GM18505 (cell line): Measurements from ENCODE around the gene NFASC.

ENCODE experiments used
- ATAC-seq: cut with Tn5 transposase; IDR thresholded peaks from one replicate; pipeline ENCODE4 v1.9.1; 2021; ENCODE audit not compliant: unreplicated experiment
- POLR2A ChIP-seq: IDR thresholded peaks from 4 replicates; pipeline ENCODE4 v1.6.1; 2011; ENCODE audit warnings: borderline replicate concordance; ENCODE audit not compliant: insufficient read depth, insufficient read length; ENCODE audit errors: extremely low read depth

The NFASC gene

DNA sequence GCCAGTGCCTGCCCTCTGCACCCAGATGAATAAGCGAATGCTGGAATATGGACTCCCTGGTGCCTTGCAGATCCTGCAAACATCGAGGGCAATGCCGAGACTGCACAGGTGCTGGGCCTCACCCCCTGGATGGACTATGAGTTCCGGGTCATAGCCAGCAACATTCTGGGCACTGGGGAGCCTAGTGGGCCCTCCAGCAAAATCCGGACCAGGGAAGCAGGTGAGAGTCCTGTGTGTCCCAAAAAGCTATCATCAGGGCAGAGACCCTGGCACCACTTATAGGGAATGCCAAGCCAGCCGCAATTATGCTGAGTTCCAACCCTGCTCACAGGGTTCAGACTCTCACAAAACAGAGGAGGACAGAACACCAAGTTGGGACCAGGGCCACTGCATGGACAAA is 196.4 kb downstream of the NFASC start:
- no peak for ATAC-seq
- TF ChIP-seq POLR2A: no peak

DNA sequence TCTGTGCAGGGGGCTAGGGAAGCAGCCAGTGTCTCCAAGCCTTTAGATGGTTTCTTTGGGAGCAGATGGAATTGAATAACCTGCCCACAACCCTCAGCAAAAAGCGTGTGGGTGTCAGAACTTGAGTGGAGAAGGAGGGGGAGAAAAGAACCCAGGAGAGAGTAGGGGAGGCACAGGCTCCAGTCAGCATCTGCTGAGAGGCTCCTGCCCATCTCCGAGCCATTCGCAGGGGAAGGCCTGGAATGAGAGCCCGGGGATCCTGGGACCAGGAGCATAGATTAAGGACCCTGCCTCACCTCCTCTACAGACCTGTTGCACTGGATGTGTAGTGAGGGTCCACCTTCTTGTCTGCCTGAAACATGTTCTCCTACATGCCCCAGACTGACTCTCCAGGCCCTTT is 197.3 kb downstream of the NFASC start:
- TF ChIP-seq POLR2A: no peak

DNA sequence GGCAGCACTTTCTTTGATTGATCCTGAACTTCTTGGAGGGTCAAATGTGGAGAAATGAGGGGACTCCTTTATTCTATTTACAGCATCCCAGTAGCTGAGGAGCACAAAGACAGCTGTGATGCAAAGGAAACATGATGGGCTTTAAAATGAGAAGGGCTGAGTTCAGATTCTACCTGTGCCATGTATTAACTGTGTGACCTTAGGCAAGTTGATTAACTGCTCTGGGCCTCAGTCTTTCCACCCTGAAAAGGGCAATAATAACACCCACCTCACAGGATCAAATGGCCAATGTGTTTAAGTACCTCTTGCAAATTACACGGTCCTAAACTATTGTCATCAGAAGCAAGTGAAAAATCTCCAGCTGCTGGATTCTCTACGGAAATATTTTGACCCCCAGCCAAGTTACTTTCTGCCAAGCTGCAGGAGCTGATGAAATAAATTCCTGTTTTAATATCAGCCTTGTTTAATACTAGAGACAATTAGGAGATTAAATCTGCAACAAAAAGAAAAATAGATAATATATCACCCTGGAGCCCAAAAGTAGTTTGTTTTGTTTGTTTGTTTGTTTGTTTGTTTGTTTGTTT is 197.9 kb downstream of the NFASC start:
- ATAC-seq: no peak

More for the DNA sequence above, 197.3 kb downstream of the NFASC start:
- ATAC-seq: no peak

DNA sequence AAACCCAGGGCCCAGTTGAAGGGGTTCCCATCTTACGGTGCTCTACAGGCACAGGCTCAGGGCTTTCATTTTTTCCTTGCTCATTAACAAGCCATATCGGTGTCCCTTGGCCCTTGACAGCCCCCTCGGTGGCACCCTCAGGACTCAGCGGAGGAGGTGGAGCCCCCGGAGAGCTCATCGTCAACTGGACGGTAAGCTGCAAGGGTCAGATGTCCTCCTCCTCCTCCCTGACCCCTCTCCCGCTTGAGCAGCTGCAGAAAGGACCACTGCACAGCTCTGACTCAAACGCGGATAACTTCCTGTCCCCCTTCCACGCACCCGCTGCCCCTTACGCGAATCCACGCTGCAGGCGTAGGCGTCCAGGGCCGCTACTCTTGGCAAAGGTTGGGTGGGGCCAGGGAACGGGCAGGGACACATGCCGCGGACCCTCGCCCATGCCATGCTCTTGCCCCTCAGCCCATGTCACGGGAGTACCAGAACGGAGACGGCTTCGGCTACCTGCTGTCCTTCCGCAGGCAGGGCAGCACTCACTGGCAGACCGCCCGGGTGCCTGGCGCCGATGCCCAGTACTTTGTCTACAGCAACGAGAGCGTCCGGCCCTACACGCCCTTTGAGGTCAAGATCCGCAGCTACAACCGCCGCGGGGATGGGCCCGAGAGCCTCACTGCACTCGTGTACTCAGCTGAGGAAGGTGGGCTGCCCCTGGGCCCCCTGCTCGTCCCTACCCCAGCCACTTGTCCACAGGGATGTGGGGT is 198.9 kb downstream of the NFASC start:
- ATAC-seq: no peak
- TF ChIP-seq POLR2A: no peak

More for the DNA sequence above, 197.9 kb downstream of the NFASC start:
- no peak for TF ChIP-seq POLR2A

DNA sequence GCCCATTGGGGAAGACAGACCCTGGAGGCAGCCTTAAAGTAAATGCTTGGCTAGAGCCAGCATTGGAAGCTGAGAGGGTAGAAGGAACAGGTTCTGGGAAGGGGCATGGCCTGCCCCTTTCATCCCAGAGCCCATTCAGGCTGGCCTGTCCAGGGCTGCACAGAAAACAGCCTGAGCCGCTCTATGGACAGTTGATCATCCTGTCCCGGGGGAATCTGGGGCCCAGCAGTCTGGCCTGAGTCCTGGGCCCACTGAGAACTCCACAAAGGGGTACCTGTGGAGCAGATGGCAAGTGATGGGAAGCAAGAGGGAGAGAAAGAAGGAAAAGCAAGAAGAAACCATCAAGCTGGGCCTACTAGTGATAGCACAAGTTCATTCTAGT is 200.4 kb downstream of the NFASC start:
- no peak for TF ChIP-seq POLR2A
- ATAC-seq: no peak

DNA sequence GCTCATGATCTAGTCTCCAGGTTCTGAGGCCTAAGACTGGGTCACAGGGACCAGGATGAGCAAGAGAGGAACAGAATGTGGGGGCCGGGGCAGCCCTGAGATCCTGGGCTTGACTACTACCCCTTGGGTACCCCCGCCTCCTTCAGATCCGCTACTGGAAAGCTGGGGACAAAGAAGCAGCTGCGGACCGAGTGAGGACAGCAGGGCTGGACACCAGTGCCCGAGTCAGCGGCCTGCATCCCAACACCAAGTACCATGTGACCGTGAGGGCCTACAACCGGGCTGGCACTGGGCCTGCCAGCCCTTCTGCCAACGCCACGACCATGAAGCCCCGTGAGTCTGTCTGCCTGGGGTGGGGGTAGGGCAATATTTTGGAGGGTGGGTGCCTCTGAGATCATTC is 201.1 kb downstream of the NFASC start:
- TF ChIP-seq POLR2A: no peak
- ATAC-seq: no peak

DNA sequence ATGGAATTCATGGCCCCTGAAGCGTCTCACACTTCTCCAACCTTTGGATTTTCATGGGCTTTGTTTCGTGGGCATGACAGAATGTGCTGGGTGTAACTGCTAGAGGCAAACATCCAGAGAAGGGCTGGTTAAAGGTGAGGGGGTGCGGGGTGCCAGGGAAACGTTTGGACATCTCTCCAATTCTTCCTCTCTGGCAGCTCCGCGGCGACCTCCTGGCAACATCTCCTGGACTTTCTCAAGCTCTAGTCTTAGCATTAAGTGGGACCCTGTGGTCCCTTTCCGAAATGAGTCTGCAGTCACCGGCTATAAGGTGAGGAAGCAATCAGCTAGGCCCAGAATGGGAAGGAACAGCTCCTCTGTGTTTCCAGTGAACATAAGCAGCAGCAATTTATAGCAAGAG is 201.6 kb downstream of the NFASC start:
- TF ChIP-seq POLR2A: no peak
- no peak for ATAC-seq
